Prostate gland (tissue), 2 donors: ENCODE results near the gene ARL5B. TPM values are rescaled to one million over a fixed set of nuclear protein-coding genes. Genes with fewer than 3 reads are reported as not detected.

Source experiments
- DNase-seq: peaks from one replicate; pipeline ENCODE4 v3.0.0-alpha.2; 2019; ENCODE audit warnings: low spot score
- H3K27ac ChIP-seq, 2 donors: fragments of 200-600 bp; sonication (generic); 2 replicates each; pipeline ENCODE4 v1.5.1; 2017 to 2019
- H3K27me3 ChIP-seq: fragments of 200-600 bp; sonication (generic); replicated peaks from 2 replicates; pipeline ENCODE4 v1.5.1; 2019; ENCODE audit not compliant: insufficient read depth
- H3K36me3 ChIP-seq, 2 donors: fragments of 200-600 bp; sonication (generic); 1 replicate in 1 of 2; 2 replicates in 1 of 2; pipeline versions ENCODE4 v1.5.1 to v1.8.1; 2017 to 2019
- H3K4me1 ChIP-seq: fragments of 200-600 bp; sonication (generic); replicated peaks from 2 replicates; pipeline ENCODE4 v1.5.1; 2019
- H3K4me3 ChIP-seq, 2 donors: fragments of 200-600 bp; sonication (generic); 2 replicates each; pipeline ENCODE4 v1.5.1; 2017 to 2019
- H3K9me3 ChIP-seq: fragments of 200-600 bp; sonication (generic); 2 replicates; pipeline ENCODE4 v1.5.1; 2017
- CTCF ChIP-seq, 4 experiments: fragments of 200-600 bp in 2 of 4; fragments of 450-650 bp in 2 of 4; sonication (generic) in 2 of 4; IDR thresholded peaks; 1 replicate in 3 of 4; 2 replicates in 1 of 4; pipeline ENCODE4 v1.5.1; 2016 to 2019; ENCODE audit warnings: antibody characterized with exemption in 4 of 4, mild to moderate bottlenecking in 2 of 4, moderate library complexity in 2 of 4
- POLR2A ChIP-seq: fragments of 450-650 bp; IDR thresholded peaks from one replicate; pipeline ENCODE4 v1.6.1; 2016; ENCODE audit warnings: antibody characterized with exemption, mild to moderate bottlenecking
- POLR2AphosphoS5 ChIP-seq: sonication (generic); formaldehyde crosslinking; IDR thresholded peaks from one replicate; pipeline ENCODE4 v1.6.1; 2017; ENCODE audit warnings: antibody characterized with exemption
- WGBS: methylation state at CpG from one replicate; pipeline ENCODE4 v1.1.5; 2018; 5-methylcytosine and 5-hydroxymethylcytosine counted together
- intact Hi-C: fragments of 100-400 bp; cut with DNase I; formaldehyde crosslinking; loops from one replicate; pipeline ENCODE4 v1.14.2; 2022
- total RNA-seq, 2 donors: library from RNA; depleted of rRNA; stranded (reverse); fragments of >200 nt; gene quantifications; one replicate each; pipeline ENCODE4 v1.1.0, GENCODE V29; 2016

Gene ARL5B
- total RNA-seq = 10 to 100 TPM; 10.7 to 14.5 TPM

GRCh38 chr10:18659125-18659818 is at the start of gene ARL5B:
TSS of gene ARL5B (plus strand) at chr10:18659431. CDS start at chr10:18659638, 207 bp downstream.
- intact Hi-C loops = no loop called here
- peak; percentile 85 for TF ChIP-seq POLR2A
- TF ChIP-seq CTCF (IDR thresholded peaks at IDR 0.05) = peak in 1 of 4 experiments; percentile 15
- TF ChIP-seq POLR2AphosphoS5 = peak; percentile 97
- H3K4me1 ChIP-seq = no peaks in the 10 kb centered on the region
- DNase-seq = peak; percentile 99
- WGBS = under 1% methylated on average over 62 of the region's 72 CpGs
- H3K27me3 ChIP-seq = no peaks in the 10 kb centered on the region
- H3K4me3 ChIP-seq = peak within 1 kb of the TSS; percentile 95 to 99
- H3K9me3 ChIP-seq = no peaks in the 10 kb centered on the region
- peak within 1 kb of the TSS; percentile 98 for H3K27ac ChIP-seq
- H3K36me3 ChIP-seq = no peaks in the 10 kb centered on the region

GRCh38 chr10:18610517-18610916 is 48.7 kb upstream of the ARL5B start:
- Histone ChIP-seq H3K4me1 (no peaks in the 10 kb centered on the region), H3K27me3 (no peaks in the 10 kb centered on the region), H3K9me3 (no peaks in the 10 kb centered on the region), H3K4me3 (no peak overlapping the region), H3K27ac (peak overlapping the region; percentile 61 to 76), H3K36me3 (no peaks in the 10 kb centered on the region)
- peak; percentile 60 for DNase-seq
- TF ChIP-seq POLR2AphosphoS5 = peak; percentile 81
- no peak for TF ChIP-seq POLR2A
- intact Hi-C loops = no loop called here
- 39% methylated on average over 3 of the region's 3 CpGs for whole genome bisulfite sequencing

- no peak for TF ChIP-seq CTCF (IDR thresholded peaks at IDR 0.05)
- no peak for TF ChIP-seq POLR2A
- no peak for TF ChIP-seq POLR2AphosphoS5
- WGBS = 63% methylated on average over 4 of the region's 4 CpGs
- intact Hi-C loops = no loop called here
- Histone ChIP-seq H3K36me3 (no peaks in the 10 kb centered on the region), H3K27me3 (no peaks in the 10 kb centered on the region), H3K9me3 (no peaks in the 10 kb centered on the region), H3K4me3 (no peak overlapping the region), H3K27ac (peak overlapping the region; percentile 61 to 76), H3K4me1 (no peaks in the 10 kb centered on the region)
- no peak for DNase-seq
Measured at GRCh38 chr10:18611168-18611567, 48.1 kb upstream of the ARL5B start.

- Histone ChIP-seq H3K36me3 (no peaks in the 10 kb centered on the region), H3K27ac (no peak overlapping the region), H3K4me1 (no peaks in the 10 kb centered on the region), H3K27me3 (no peaks in the 10 kb centered on the region), H3K9me3 (no peaks in the 10 kb centered on the region), H3K4me3 (no peak overlapping the region)
- intact Hi-C loops = no loop called here
- 90% methylated on average over 4 of the region's 4 CpGs for WGBS
- TF ChIP-seq POLR2AphosphoS5 (no peak), POLR2A (no peak), CTCF (IDR thresholded peaks at IDR 0.05) (no peak)
- no peak for DNase-seq
Measured at GRCh38 chr10:18615618-18616017, 43.6 kb upstream of the ARL5B start.

- WGBS = 78% methylated on average over 3 of the region's 3 CpGs
- H3K27ac ChIP-seq = no peak overlapping the region
- H3K27me3 ChIP-seq = no peaks in the 10 kb centered on the region
- no peak overlapping the region for H3K4me3 ChIP-seq
- H3K9me3 ChIP-seq = no peaks in the 10 kb centered on the region
- DNase-seq = no peak
- no peaks in the 10 kb centered on the region for H3K36me3 ChIP-seq
- intact Hi-C loops = no loop called here
- no peaks in the 10 kb centered on the region for H3K4me1 ChIP-seq
- TF ChIP-seq CTCF (IDR thresholded peaks at IDR 0.05) = no peak
- TF ChIP-seq POLR2AphosphoS5 = no peak
- TF ChIP-seq POLR2A = no peak
Measured at GRCh38 chr10:18616337-18616736, 42.9 kb upstream of the ARL5B start.
